GM12801 (cell line): ENCODE data around the gene TSPAN4.

Source experiments
- TF ChIP-seq, protein P1 (sequence below): IDR thresholded peaks from one replicate; pipeline ENCODE4 v1.5.1; 2011; ENCODE audit warnings: control low read depth; ENCODE audit not compliant: insufficient read length; ENCODE audit errors: extremely low read depth

The TSPAN4 gene

GRCh38 chr11:796565-797295 is 45.9 kb upstream of the TSPAN4 start:
- TF ChIP-seq, protein P1, sequence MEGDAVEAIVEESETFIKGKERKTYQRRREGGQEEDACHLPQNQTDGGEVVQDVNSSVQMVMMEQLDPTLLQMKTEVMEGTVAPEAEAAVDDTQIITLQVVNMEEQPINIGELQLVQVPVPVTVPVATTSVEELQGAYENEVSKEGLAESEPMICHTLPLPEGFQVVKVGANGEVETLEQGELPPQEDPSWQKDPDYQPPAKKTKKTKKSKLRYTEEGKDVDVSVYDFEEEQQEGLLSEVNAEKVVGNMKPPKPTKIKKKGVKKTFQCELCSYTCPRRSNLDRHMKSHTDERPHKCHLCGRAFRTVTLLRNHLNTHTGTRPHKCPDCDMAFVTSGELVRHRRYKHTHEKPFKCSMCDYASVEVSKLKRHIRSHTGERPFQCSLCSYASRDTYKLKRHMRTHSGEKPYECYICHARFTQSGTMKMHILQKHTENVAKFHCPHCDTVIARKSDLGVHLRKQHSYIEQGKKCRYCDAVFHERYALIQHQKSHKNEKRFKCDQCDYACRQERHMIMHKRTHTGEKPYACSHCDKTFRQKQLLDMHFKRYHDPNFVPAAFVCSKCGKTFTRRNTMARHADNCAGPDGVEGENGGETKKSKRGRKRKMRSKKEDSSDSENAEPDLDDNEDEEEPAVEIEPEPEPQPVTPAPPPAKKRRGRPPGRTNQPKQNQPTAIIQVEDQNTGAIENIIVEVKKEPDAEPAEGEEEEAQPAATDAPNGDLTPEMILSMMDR, result no peak

DNA sequence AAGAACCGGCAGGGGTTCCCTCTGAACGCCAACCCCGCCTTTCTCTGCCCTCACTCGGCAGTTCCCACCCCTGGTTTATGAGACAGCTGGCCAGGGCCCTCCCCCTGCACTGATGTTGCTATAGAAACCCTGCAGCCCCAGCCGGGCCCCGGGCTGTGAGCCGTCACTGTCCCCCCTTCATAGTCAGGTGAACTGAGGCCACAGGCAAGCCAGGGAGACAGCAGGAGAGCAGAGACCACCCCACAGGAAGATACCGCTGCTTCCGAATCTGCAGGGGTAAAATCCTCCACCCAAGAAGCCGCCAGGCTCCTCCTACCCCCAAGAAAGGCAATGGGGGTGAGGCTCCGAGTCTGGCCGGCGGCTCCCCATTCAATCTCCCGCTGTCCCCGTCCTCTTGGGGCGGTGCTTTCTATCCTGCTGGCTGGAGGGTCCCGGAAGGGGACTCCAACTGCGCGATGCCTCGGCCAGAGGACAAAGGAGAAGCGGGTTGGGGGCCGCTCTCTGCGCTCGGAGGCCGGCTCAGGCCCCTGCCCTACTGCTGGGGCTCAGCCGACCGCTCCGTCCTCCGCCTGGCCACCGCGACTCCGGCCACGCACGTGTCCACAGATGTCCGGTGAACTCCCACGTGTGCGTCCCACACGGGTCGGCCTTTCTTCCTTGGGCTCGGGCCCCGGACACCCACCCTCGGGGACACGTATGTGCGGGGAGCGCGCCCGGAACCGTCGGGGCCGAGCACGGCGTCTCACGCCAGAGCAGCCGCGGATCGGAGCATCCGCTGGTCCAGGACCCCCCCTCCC is 45.2 kb upstream of the TSPAN4 start:
- TF ChIP-seq, protein P1, result no peak

- TF ChIP-seq, protein P1, result no peak
Observed at GRCh38 chr11:798093-798713, 44.4 kb upstream of the TSPAN4 start, which contains the start of gene SLC25A22. TSS of gene SLC25A22 (minus strand) at chr11:798281. CDS start at chr11:795006, 3,275 bp downstream.

GRCh38 chr11:799641-800316 is 42.9 kb upstream of the TSPAN4 start:
- TF ChIP-seq, protein P1, result no peak

DNA sequence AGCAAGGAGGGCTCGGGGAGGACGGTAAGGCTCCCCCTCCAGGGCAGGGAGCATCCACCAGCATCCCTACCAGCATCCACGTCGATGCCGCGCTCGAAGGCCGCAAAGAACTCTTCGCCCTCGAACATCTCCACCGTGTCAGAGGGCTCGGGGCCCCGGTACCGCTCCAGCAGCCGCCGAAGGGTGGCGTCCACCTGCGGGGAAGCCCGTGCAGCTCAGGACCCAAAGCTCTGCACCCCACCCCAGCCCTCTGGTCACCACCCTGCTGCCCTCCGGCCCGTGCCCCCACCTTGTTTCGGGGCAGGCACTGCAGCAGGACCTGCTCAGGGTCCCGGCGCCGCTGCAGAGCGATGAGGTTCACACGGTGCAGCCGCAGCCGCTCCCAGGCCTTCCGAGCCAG is 42.2 kb upstream of the TSPAN4 start:
- TF ChIP-seq, protein P1, result no peak

DNA sequence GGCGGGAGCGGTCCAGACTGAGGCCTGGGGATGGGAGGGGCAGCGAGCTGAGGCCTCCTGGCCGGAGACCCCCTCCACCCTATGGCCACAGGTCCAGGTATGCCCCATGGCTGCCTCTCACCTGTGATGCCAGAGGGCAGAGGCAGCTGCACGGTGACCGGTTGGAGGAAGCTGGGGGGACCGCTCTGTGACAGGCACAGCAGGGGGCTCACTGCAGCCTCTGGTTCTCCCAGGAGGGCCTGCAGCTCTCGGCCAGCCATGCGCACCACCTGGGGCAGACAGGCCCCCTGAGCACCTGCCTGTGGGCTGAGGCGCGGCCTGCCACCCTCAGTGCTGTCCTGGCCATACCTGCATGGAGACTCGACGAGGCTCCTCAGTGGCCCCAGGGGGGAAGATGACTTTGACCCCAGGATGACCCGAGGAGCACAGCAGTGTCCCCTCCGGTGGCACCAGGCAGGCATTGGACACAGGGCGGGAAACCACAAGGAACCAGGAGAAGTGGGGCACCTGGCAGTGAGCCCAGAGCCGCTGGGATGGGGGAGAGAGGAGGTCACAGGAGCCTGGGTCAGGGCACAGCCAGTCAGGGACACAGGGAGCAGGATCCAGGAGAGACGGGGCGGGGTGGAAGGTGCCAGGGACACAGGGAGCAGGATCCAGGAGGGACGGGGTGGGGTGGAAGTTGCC is 41.4 kb upstream of the TSPAN4 start:
- TF ChIP-seq, protein P1, result no peak
